Activated naive CD8-positive, alpha-beta T cell (primary cell): Measurements from ENCODE around the gene GLI3.

Source experiments
- H3K27ac Mint-ChIP-seq: one replicate; pipeline ENCODE4 v1.8.0; 2021; ENCODE audit warnings: mixed read lengths
- H3K27me3 Mint-ChIP-seq: one replicate; pipeline ENCODE4 v1.8.0; 2021; ENCODE audit warnings: mixed read lengths
- H3K36me3 Mint-ChIP-seq: one replicate; pipeline ENCODE4 v1.8.0; 2021; ENCODE audit warnings: mixed read lengths
- H3K4me1 Mint-ChIP-seq: one replicate; pipeline ENCODE4 v1.8.0; 2021; ENCODE audit warnings: low read depth, mixed read lengths
- H3K4me3 Mint-ChIP-seq: one replicate; pipeline ENCODE4 v1.8.0; 2021; ENCODE audit warnings: mild to moderate bottlenecking, mixed read lengths
- H3K9me3 Mint-ChIP-seq: one replicate; pipeline ENCODE4 v1.8.0; 2021; ENCODE audit warnings: low read depth, mixed read lengths

Gene GLI3

DNA sequence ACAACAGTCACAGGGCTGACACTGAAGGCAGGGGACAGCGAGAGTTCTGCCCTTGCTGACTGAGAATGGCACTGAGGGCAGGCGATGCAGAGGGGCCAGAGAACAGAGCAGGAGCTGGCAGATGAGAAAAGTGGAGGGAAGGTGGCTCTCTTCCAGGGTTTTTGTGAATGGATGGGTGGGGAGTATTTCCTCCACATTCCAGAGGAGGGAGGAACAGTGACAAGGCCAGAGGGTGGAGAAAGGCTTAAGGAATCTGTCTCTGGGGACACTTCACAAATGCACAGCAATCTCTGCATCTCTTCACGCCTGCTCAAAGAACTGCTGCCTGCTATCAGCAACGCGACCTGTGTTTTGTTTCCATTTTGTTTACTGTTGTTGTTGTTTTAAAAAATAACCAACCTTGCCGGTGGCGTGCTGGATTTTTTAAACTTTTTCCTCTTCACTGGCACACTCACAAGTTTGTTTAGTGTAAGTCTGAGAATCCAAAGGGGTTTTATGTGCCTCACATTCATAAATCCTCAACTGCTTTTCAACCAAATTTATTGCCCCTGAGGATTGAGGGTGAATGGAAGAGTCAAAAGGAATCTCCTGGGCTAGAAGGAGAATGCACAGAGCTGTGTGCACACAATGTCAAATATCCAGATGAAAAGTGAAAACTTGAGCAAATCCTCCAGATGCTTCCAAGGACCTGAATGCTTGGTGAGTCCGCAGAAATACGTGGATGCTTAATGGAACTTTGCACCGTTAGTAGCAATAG is 129.3 kb downstream of the GLI3 start:
- no peaks in the 10 kb centered on the region for H3K36me3 Mint-ChIP-seq
- H3K27me3 Mint-ChIP-seq, result peaks cover 2% of the 10 kb centered on the region
- no peaks in the 10 kb centered on the region for H3K9me3 Mint-ChIP-seq
- no peak overlapping the region for H3K4me3 Mint-ChIP-seq
- H3K27ac Mint-ChIP-seq, result no peak overlapping the region
- no peaks in the 10 kb centered on the region for H3K4me1 Mint-ChIP-seq

DNA sequence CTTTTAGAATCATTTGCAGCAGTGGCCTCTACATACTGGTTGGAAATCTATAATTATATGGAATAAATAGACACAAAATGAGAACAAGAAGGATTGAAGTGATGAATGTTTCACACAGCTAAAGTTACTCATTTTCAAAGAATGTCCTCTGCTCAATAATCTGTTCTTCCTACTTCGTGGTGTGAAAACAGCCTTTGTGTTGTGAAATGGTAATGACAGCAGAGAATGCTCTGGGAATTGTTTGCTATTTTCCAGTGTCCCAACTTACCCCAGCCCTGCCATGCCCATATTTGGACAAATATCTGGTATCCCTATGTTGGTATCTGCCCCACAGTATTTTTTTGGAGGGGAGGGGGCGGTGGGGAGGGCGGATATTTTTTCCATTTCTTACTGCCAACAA is 130.4 kb downstream of the GLI3 start:
- H3K4me3 Mint-ChIP-seq, result no peak overlapping the region
- no peak overlapping the region for H3K27ac Mint-ChIP-seq
- H3K9me3 Mint-ChIP-seq, result no peaks in the 10 kb centered on the region
- H3K4me1 Mint-ChIP-seq, result no peaks in the 10 kb centered on the region
- H3K36me3 Mint-ChIP-seq, result no peaks in the 10 kb centered on the region
- H3K27me3 Mint-ChIP-seq, result peaks cover 2% of the 10 kb centered on the region

DNA sequence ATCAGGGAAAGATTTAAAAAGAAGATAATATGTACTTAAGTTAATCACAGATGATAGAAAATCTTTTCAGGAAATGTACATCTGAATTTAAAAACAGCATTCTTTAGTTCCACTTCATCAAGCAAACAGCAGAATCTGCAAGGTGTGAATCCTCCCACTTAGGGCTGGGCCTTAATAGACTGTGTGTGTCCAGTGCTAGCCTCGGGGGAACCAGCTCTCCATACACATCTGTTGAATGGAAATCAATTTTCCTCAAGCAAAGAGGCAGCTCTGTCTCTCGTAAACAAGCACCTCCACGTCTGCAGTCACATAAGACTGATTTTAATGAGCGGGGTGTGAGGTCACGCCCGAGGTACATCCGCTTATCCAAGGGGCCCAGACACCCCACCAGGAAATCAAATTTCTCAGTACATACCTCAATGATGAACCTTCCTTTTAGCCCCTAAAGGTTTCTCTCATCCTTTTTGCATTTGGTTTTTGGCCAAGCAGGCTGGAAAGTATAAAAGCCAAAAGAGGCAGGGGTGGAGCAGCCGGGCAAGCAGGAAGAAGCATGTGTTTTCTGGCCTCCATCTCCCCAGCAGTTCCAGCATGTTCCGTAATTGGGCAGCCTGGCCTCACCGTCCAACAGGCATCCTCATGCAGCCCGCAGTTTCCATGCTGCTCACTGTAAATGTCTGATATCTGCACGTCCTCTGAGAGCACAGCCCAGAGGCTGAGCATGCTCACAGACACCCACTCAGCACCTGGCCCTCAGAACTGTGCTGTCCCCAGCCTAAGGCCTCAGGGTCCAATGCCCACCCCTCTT is 131.3 kb downstream of the GLI3 start:
- Mint-ChIP-seq H3K27ac (no peak overlapping the region), H3K9me3 (no peaks in the 10 kb centered on the region)

DNA sequence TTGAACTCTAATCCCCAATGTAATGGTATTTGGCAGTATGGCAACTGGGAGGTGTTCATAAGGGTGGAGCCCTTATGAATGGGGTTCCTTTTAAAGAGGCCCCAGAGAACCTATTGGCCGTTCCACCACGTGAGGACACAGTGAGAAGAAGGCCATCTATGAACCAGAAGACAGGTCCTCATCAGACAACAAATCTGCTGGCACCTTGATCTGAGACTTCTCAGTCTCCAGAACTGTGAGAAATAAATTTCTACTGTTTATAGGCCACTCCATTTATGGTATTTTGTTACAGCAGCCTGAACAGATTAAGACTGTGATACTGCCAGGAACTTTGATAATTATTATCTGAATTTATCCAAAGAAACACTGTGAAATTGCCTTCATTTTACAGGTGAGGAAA is 132.3 kb downstream of the GLI3 start:
- H3K27ac Mint-ChIP-seq, result no peak overlapping the region
- no peaks in the 10 kb centered on the region for H3K27me3 Mint-ChIP-seq

More for the DNA sequence above, 131.3 kb downstream of the GLI3 start:
- H3K4me3 Mint-ChIP-seq, result no peak overlapping the region
- peaks cover 2% of the 10 kb centered on the region for H3K27me3 Mint-ChIP-seq
- no peaks in the 10 kb centered on the region for H3K36me3 Mint-ChIP-seq
- no peaks in the 10 kb centered on the region for H3K4me1 Mint-ChIP-seq

DNA sequence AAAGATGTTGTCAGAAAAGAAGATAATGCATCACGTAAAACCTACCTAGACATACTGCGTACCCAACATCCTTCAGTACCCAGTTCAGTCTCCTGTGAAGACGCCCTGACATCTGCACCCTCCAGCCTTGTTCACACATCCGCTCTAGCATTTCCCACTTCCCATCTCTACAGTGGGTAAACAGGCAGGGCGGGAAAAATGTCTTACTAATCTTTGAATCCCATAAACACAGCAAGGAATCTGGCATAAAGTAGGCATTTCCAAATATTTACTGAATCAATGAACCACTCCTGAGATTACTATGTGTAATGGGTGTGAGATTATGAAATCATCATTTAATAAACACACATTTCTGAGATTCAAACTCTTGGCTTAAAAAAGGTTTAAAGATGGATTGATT is 132.8 kb downstream of the GLI3 start:
- Mint-ChIP-seq H3K4me1 (no peaks in the 10 kb centered on the region), H3K36me3 (no peaks in the 10 kb centered on the region), H3K27me3 (no peaks in the 10 kb centered on the region), H3K9me3 (no peaks in the 10 kb centered on the region), H3K4me3 (no peak overlapping the region), H3K27ac (no peak overlapping the region)

More for the DNA sequence above, 132.3 kb downstream of the GLI3 start:
- Mint-ChIP-seq H3K9me3 (no peaks in the 10 kb centered on the region), H3K36me3 (no peaks in the 10 kb centered on the region), H3K4me3 (no peak overlapping the region), H3K4me1 (no peaks in the 10 kb centered on the region)

DNA sequence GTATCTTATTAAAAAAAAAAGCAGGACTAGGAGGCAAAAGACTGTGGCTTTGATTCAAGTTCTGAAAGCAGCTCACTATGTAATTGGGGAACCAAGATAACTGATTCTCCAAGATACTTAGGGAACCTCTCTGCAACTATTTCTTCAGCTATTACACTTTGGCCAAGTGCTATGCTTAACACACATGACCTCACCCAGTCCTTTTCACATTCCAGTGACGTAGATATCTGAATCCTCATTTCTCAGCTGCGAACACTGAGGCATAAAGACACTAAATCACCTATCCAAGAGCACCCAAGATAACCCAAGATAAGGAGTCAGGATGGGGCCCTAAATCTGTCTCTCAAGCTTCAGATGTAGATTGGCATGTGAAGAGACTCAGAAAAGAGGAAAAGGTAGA is 133.6 kb downstream of the GLI3 start:
- Mint-ChIP-seq H3K4me1 (no peaks in the 10 kb centered on the region), H3K36me3 (no peaks in the 10 kb centered on the region), H3K27me3 (no peaks in the 10 kb centered on the region), H3K4me3 (no peak overlapping the region), H3K9me3 (no peaks in the 10 kb centered on the region), H3K27ac (no peak overlapping the region)

DNA sequence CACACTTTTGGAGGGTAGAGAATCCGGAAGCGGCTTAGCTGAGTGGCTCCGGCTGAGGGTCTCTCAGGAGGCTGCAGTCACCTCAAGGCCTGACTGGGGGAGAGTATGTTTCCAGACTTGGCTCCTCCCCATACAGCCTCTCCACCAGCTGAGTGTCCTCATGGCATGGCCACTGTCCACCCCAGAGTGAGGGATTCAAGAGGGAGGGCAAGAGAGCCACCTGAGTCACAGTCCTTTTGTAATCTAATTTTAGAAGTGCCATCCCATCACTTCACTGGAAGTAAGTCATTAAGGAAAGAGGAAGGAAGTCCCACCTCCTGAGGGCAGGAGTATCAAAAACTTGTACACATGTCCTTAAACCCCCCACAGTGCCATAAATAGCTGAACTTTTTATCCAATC is 134.0 kb downstream of the GLI3 start:
- Mint-ChIP-seq H3K36me3 (no peaks in the 10 kb centered on the region), H3K9me3 (no peaks in the 10 kb centered on the region), H3K4me3 (no peak overlapping the region), H3K27me3 (no peaks in the 10 kb centered on the region), H3K27ac (no peak overlapping the region), H3K4me1 (no peaks in the 10 kb centered on the region)

DNA sequence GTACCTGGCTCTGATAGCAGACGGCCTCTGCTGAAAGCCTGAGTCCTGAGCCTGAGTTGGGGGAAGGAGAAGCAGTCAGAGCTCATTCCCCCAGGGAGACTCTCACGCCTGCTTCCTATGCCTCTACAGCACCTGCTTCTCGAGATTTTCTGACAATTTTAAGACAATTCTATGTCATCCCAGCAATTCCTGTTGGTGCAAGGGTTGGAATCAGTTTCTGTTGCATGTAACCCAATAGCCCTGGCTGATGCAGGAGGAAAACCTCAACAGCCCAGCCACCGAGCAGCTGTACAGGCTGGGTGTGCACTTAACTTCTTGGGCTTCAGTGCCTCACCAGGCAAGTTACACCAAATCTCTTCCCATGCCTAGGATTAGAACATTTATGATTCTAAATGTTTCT is 134.7 kb downstream of the GLI3 start:
- H3K4me1 Mint-ChIP-seq, result no peaks in the 10 kb centered on the region
- no peak overlapping the region for H3K4me3 Mint-ChIP-seq
- H3K27me3 Mint-ChIP-seq, result no peaks in the 10 kb centered on the region
- no peaks in the 10 kb centered on the region for H3K36me3 Mint-ChIP-seq
- no peaks in the 10 kb centered on the region for H3K9me3 Mint-ChIP-seq
- H3K27ac Mint-ChIP-seq, result no peak overlapping the region

DNA sequence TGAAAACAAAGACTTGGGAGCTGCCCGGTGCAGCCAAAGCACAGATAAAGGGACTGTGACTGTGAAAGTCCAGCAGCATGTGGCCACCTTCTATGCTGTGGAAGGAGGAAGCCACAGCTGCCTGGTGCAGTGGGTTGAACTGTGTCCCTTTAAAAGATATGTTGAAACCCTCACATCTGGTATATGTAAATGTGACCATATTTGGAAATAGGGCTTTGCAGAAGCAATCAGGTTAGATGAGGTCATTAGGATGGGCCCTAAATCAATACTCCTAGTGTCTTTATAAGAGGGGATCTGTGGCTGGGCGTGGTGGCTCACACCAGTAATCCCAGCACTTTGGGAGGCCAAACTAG is 136.9 kb downstream of the GLI3 start:
- H3K4me1 Mint-ChIP-seq, result no peaks in the 10 kb centered on the region
- H3K36me3 Mint-ChIP-seq, result no peaks in the 10 kb centered on the region
- H3K4me3 Mint-ChIP-seq, result no peak overlapping the region
- no peaks in the 10 kb centered on the region for H3K27me3 Mint-ChIP-seq
- no peaks in the 10 kb centered on the region for H3K9me3 Mint-ChIP-seq
- H3K27ac Mint-ChIP-seq, result no peak overlapping the region

DNA sequence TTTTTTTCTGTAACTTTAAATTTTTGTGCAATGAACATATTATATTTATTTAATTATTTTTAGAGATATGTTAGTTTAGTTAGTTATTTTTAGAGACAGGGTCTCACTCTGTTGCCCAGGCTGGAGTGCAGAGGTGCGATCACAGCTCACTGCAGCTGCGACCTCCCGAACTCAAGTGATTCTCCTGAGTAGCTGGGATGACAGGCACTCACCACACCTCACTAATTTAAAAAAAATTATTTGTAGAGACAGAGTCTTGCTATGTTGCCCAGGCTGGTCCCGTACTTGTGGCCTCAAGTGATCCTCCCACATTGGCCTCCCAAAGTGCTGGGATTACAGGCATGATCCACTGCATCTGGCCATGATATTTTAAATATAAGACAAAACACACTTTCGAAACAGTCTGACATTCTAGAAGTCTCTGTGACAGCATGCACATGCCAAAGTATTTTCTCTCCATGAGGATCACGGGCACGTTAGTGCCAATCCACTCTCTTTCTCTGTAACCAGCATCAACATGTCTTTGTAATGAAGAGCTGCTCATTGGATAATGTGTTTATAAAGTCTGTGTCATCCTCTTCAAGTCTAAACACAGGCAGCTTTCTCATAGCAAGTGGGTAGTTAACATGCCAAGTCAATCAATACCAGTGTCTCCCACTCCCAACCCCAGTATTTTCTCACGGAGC is 137.4 kb downstream of the GLI3 start:
- H3K36me3 Mint-ChIP-seq, result no peaks in the 10 kb centered on the region
- H3K27ac Mint-ChIP-seq, result no peak overlapping the region
- H3K27me3 Mint-ChIP-seq, result no peaks in the 10 kb centered on the region
- no peak overlapping the region for H3K4me3 Mint-ChIP-seq
- H3K9me3 Mint-ChIP-seq, result no peaks in the 10 kb centered on the region
- no peaks in the 10 kb centered on the region for H3K4me1 Mint-ChIP-seq

DNA sequence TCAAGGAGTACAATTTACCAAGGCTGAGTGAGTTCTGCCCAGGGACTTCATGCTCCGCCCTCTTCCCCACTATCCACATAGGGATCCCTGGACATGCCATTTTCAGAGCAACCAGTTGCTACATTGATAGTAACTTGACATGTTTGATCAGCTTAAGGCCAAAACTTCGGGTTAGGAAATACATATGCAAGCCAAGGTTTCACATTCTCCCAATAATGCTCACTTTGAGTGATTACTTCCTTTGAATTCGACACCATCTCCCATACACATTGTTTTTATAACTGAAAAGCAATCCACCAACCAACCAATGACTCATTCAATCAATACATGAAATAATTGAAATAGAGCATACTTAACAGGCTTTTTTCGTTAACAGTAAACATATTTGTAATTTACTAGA is 137.9 kb downstream of the GLI3 start:
- no peaks in the 10 kb centered on the region for H3K36me3 Mint-ChIP-seq
- no peaks in the 10 kb centered on the region for H3K27me3 Mint-ChIP-seq
- H3K27ac Mint-ChIP-seq, result no peak overlapping the region
- no peak overlapping the region for H3K4me3 Mint-ChIP-seq
- no peaks in the 10 kb centered on the region for H3K9me3 Mint-ChIP-seq
- no peaks in the 10 kb centered on the region for H3K4me1 Mint-ChIP-seq

DNA sequence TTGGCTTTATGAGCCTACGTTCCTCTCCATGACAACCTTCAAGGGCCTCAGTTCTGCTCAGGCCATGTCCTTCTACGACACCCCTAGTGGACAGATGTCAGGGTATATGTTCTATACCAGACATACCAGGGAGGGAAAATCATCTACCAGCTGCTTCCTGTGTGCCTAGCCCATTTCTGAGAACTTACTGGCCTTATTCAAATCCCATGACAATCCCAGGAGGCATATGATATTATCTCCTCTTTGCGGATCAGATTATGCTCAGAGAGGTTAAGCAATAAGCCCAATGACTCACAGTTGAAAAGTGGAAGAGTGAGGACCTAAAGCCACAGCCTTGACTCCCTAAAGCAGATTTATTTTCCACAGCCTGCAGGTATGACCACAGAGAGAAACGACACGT is 139.3 kb downstream of the GLI3 start:
- no peaks in the 10 kb centered on the region for H3K9me3 Mint-ChIP-seq
- H3K27me3 Mint-ChIP-seq, result no peaks in the 10 kb centered on the region
- no peaks in the 10 kb centered on the region for H3K36me3 Mint-ChIP-seq
- no peaks in the 10 kb centered on the region for H3K4me1 Mint-ChIP-seq
- H3K27ac Mint-ChIP-seq, result no peak overlapping the region
- H3K4me3 Mint-ChIP-seq, result no peak overlapping the region

DNA sequence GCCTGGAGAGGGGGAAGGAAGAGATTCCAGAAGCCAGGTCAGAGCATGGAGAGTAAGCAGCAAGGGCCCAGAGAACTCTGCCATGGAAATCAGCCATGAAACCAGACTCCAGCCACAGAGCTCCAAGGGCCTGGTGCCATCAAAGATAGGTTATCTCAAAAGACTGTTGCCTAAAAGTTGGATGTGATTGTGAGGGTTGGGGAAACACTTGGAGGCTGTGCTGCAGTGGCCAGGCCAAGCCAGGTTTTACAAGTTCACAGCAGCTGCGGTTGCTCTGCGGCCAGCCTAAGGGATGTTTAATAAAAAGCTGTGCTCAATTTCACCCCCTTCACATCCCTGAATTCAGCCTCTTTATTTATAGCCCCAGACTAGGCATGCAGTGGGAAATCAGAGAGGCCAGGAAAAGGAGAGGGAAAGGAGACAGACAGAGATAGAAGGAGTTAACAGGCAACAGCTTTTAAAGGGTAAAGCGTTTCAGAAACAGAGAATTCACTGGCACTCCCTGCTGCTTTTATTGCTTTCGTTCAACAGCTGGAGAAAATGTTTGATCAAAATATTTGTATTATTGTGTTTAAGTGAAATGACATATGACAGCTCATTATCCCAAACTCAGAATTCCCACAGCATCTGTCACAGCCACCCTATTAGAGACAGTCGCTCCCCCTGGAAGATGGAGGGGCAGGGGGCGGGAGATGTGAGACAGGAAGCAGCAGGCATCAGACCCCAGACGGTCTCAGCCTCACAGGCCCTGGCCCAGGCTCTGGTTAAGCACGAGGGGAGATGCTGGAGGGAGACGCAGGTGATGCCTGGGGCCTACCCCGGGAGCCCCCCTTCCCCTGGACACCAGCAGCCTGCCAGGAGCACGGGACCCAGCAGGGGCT is 140.1 kb downstream of the GLI3 start:
- H3K9me3 Mint-ChIP-seq, result no peaks in the 10 kb centered on the region
- no peak overlapping the region for H3K4me3 Mint-ChIP-seq
- H3K27ac Mint-ChIP-seq, result no peak overlapping the region
- no peaks in the 10 kb centered on the region for H3K27me3 Mint-ChIP-seq
- no peaks in the 10 kb centered on the region for H3K4me1 Mint-ChIP-seq
- H3K36me3 Mint-ChIP-seq, result no peaks in the 10 kb centered on the region

DNA sequence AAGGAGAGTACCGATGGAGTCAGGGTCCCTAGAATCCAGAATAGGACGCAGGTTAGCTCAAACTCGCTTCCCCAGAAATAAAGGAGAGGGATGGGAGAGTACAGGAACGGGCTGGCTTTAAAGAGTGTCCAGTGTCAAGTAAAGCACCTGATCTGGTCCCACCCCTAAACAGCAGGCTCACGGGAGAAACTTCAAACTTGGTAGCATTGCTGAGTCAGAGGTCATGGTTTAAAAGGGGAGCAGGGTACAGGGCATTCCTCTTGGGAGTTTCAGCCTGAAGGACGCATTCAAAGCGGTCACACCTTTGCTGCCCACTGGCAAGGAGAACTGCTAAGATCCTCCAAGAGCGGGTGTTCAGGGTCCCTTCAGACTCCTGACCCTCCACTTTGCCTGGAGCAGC is 140.7 kb downstream of the GLI3 start:
- no peak overlapping the region for H3K4me3 Mint-ChIP-seq
- H3K27ac Mint-ChIP-seq, result no peak overlapping the region
- H3K4me1 Mint-ChIP-seq, result no peaks in the 10 kb centered on the region

DNA sequence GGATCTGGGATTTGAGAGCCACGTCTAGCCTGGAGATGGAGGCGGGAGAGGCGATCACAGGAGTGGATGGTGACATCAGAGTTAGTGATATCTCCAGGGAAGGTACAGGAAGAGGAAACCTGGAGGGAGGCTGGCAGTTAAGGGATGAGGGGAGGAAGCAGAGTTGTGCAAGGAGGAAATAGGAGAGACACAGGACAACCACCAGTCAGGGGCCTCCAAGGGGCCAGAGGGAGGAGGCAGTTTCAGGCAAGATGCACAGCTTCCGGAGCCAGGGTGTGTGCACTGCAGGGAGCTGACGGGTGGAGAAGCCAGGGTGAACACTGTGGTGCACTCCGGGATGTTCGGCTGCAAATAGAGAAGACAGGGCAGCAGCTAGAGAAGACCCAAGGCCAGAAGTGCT is 141.2 kb downstream of the GLI3 start:
- Mint-ChIP-seq H3K27me3 (no peaks in the 10 kb centered on the region), H3K36me3 (no peaks in the 10 kb centered on the region), H3K4me3 (no peak overlapping the region), H3K9me3 (no peaks in the 10 kb centered on the region), H3K27ac (no peak overlapping the region), H3K4me1 (no peaks in the 10 kb centered on the region)

More for the DNA sequence above, 140.7 kb downstream of the GLI3 start:
- no peaks in the 10 kb centered on the region for H3K36me3 Mint-ChIP-seq
- H3K27me3 Mint-ChIP-seq, result no peaks in the 10 kb centered on the region
- H3K9me3 Mint-ChIP-seq, result no peaks in the 10 kb centered on the region
